Stomach (tissue), 9 donors: ENCODE data around the gene ART3. TPM values are rescaled to one million over a fixed set of nuclear protein-coding genes. Genes with fewer than 3 reads are reported as not detected.

Source experiments
- DNase-seq, 2 donors: peaks; one replicate each; pipeline versions ENCODE4 v3.0.0 to v3.0.0-alpha.2; 2013 to 2019
- H3K27ac ChIP-seq, 5 donors: fragments of 200-600 bp in 4 of 5; sonication (generic) in 4 of 5; one replicate each; pipeline ENCODE4 v1.5.1; 2013 to 2019; ENCODE audit warnings: mild to moderate bottlenecking in 1 of 5, moderate library complexity in 1 of 5
- H3K27me3 ChIP-seq, 3 donors: fragments of 200-600 bp; sonication (generic); one replicate each; pipeline ENCODE4 v1.5.1; 2017 to 2019; ENCODE audit warnings: mixed run types in 1 of 3
- H3K36me3 ChIP-seq, 4 donors: fragments of 200-600 bp; sonication (generic); 1 replicate in 3 of 4; 2 replicates in 1 of 4; pipeline ENCODE4 v1.5.1; 2016 to 2019
- H3K4me1 ChIP-seq, 4 donors: fragments of 200-600 bp; sonication (generic); one replicate each; pipeline ENCODE4 v1.5.1; 2016 to 2019
- H3K4me3 ChIP-seq, 4 donors: fragments of 200-600 bp; sonication (generic) in 3 of 4; one replicate each; pipeline ENCODE4 v1.5.1; 2016 to 2019; ENCODE audit warnings: mild to moderate bottlenecking in 1 of 4
- H3K9me3 ChIP-seq, 4 donors: fragments of 200-600 bp; sonication (generic); one replicate each; pipeline ENCODE4 v1.5.1; 2016 to 2019
- CTCF ChIP-seq, 7 experiments: fragments of 450-650 bp in 4 of 7; fragments of 200-600 bp in 3 of 7; sonication (generic) in 3 of 7; IDR thresholded peaks; one replicate each; pipeline ENCODE4 v1.5.1; 2016 to 2019; ENCODE audit warnings: antibody characterized with exemption in 7 of 7, control low read depth in 2 of 7, mild to moderate bottlenecking in 1 of 7
- EP300 ChIP-seq: sonication (generic); formaldehyde crosslinking; IDR thresholded peaks from one replicate; pipeline ENCODE4 v1.6.1; 2017; ENCODE audit warnings: antibody characterized with exemption
- POLR2A ChIP-seq, 4 donors: fragments of 450-650 bp; IDR thresholded peaks; one replicate each; pipeline ENCODE4 v1.6.1; 2016; ENCODE audit warnings: antibody characterized with exemption in 4 of 4, control low read depth in 2 of 4, mild to moderate bottlenecking in 1 of 4, moderate library complexity in 1 of 4
- POLR2AphosphoS5 ChIP-seq, 3 donors: sonication (generic); formaldehyde crosslinking; IDR thresholded peaks; one replicate each; pipeline ENCODE4 v1.6.1; 2016; ENCODE audit warnings: antibody characterized with exemption in 3 of 3
- WGBS, 5 donors: extraction: QIAGEN DNeasy Blood & Tissue Kit in 3 of 5; methylation state at CpG; one replicate each; pipeline versions ENCODE4 v1.1.5 to v1.1.7; 2013 to 2018; 5-methylcytosine and 5-hydroxymethylcytosine counted together
- intact Hi-C: fragments of 100-400 bp; cut with DNase I; formaldehyde crosslinking; loops from one replicate; pipeline ENCODE4 v1.15.1; 2023; ENCODE audit warnings: low total_unique reads
- polyA plus RNA-seq, 3 donors: library from polyadenylated mRNA; stranded (reverse); fragments of 200-250 nt; gene quantifications; one replicate each; pipeline ENCODE4 v1.2.3, GENCODE V29; 2013
- total RNA-seq, 5 donors: library from RNA; depleted of rRNA; stranded (reverse); fragments of >200 nt; gene quantifications; one replicate each; pipeline versions ENCODE4 v1.1.0 to v1.2.3, GENCODE V29; 2014 to 2016
- donor health status: healthy with polysubstance abuse.
- donor health status: Bipolar disorder and iron deficiency.
- donor health status: healthy.

Gene ART3
- total and polyA plus RNA-seq, 8 donors = 0.45 to 26.3 (median 0.55) TPM; not detected in 3

GRCh38 chr4:76087007-76087769 lies 12.7 kb downstream of the ART3 start:
- peak; percentile 33 to 81 for DNase-seq
- H3K27ac ChIP-seq = no peak overlapping the region
- intact Hi-C loops = no loop called here
- 23 to 36% (median 29%) methylated on average over 13 of the region's 13 CpGs for WGBS, 5 donors
- no peaks in the 10 kb centered on the region for H3K27me3 ChIP-seq
- TF ChIP-seq POLR2AphosphoS5 (IDR thresholded peaks at IDR 0.05) (no peak), POLR2A (IDR thresholded peaks at IDR 0.05) (no peak), EP300 (no peak), CTCF (IDR thresholded peaks at IDR 0.05) (peak in 3 of 7 experiments; percentile 22 to 31 (median 23))
- H3K36me3 ChIP-seq = no peaks in the 10 kb centered on the region
- H3K9me3 ChIP-seq = no peaks in the 10 kb centered on the region
- no peak overlapping the region for H3K4me3 ChIP-seq
- H3K4me1 ChIP-seq = peaks cover 0 to 11% (median 4%) of the 10 kb centered on the region in 4 donors

DNA sequence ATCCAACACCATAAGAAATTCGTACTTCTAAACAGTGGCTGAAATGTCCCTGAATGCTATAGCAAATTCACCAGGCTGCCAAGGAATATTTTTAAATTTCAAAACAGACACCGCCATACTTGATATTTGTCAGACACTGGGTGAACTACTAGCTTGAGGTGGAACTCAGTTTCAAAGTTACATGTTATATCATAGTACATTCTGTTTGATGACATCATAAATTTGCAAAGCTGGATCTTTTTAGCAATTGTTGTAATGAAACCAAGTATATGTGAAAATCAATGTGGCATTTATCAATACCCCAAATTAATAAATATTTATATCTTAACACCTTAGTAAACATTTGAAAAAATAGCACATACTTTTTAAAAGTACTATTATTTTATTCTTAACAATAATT lies 14.2 kb downstream of the ART3 start:
- 89 to 98% (median 94%) methylated on average over 2 of the region's 2 CpGs for WGBS, 5 donors
- TF ChIP-seq POLR2A (IDR thresholded peaks at IDR 0.05) (no peak), CTCF (IDR thresholded peaks at IDR 0.05) (no peak)
- DNase-seq = no peak
- Histone ChIP-seq H3K4me1 (peaks cover 0 to 11% (median 4%) of the 10 kb centered on the region in 4 donors), H3K36me3 (no peaks in the 10 kb centered on the region), H3K27me3 (no peaks in the 10 kb centered on the region), H3K27ac (no peak overlapping the region), H3K4me3 (no peak overlapping the region), H3K9me3 (no peaks in the 10 kb centered on the region)
- intact Hi-C loops = no loop called here

GRCh38 chr4:76090241-76090691 lies 15.8 kb downstream of the ART3 start:
- no peak overlapping the region for H3K27ac ChIP-seq
- H3K9me3 ChIP-seq = no peaks in the 10 kb centered on the region

DNA sequence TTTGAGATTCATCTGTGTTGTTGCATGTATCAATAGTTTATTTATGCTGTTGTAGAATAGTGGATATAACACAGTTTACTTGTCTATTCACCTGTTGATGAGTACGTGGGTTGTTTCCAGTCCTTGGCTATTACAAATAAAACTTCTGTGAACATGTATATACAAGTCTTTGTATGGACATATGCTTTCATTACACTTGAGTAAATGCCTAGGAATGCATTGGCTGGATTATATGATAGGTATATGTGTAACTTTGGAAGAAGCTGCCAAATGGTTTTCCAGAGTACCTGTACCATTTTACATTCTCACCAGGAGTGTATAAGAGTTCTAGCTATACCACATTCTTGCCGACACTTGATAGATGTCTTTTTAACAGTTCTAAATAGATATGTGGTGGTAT lies 16.5 kb downstream of the ART3 start:
- H3K36me3 ChIP-seq = no peaks in the 10 kb centered on the region
- WGBS, 5 donors = 78 to 90% (median 85%) methylated on average over 2 of the region's 2 CpGs
- no peak overlapping the region for H3K4me3 ChIP-seq
- H3K27ac ChIP-seq = no peak overlapping the region
- intact Hi-C loops = no loop called here
- no peak for TF ChIP-seq POLR2A (IDR thresholded peaks at IDR 0.05)
- no peak for TF ChIP-seq POLR2AphosphoS5 (IDR thresholded peaks at IDR 0.05)
- TF ChIP-seq CTCF (IDR thresholded peaks at IDR 0.05) = no peak
- no peak for TF ChIP-seq EP300
- H3K4me1 ChIP-seq = peaks cover 0 to 11% (median 4%) of the 10 kb centered on the region in 4 donors
- no peak for DNase-seq
- no peaks in the 10 kb centered on the region for H3K9me3 ChIP-seq
- H3K27me3 ChIP-seq = no peaks in the 10 kb centered on the region

More at GRCh38 chr4:76090241-76090691, 15.8 kb downstream of the ART3 start:
- Histone ChIP-seq H3K36me3 (no peaks in the 10 kb centered on the region), H3K27me3 (no peaks in the 10 kb centered on the region), H3K4me3 (no peak overlapping the region), H3K4me1 (peaks cover 0 to 11% (median 4%) of the 10 kb centered on the region in 4 donors)
- 46 to 57% (median 49%) methylated on average over 7 of the region's 7 CpGs for WGBS, 5 donors
- intact Hi-C loops = no loop called here
- DNase-seq = peak in 1 of 2 donors; percentile 52
- TF ChIP-seq CTCF (IDR thresholded peaks at IDR 0.05) = no peak
- TF ChIP-seq EP300 = no peak
- no peak for TF ChIP-seq POLR2A (IDR thresholded peaks at IDR 0.05)
